Mammary epithelial cell (primary cell): ENCODE measurements around the gene VGLL1.

Source experiments
- EZH2 ChIP-seq: IDR thresholded peaks from 2 replicates; pipeline ENCODE4 v1.6.1; 2012; ENCODE audit warnings: low read length, inconsistent platforms, borderline replicate concordance
- TF ChIP-seq, protein P1 (sequence below), 2 donors: IDR thresholded peaks in 1 of 2; conservative IDR thresholded peaks in 1 of 2; 2 replicates each; pipeline ENCODE4 v1.5.1; 2011 to 2012; ENCODE audit warnings: inconsistent platforms in 2 of 2, low read length in 2 of 2, mild to moderate bottlenecking in 2 of 2, control low read depth in 1 of 2, low read depth in 1 of 2; ENCODE audit not compliant: insufficient read depth in 1 of 2; ENCODE audit errors: extremely low read depth in 1 of 2

DNA sequence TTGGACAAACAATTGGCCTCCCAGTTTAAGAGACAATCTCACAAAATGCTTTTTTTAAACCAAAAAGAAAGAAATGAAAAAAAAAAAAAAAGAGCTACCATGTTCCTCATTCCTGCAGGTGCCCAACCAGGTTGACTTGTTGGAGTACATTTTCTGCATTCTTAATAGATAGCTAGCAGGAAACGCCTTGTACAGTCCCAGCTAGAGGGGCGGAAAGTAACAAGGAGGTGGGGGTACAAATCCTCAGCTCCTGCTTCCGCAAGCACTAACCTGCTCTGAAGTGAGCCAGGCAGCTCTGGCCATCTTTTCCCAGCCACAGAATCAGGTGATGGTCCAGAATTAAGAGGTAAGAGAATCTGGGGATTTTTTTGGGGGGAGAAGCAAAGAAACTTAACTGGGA, at the start of gene VGLL1:
- TF ChIP-seq, protein P1, sequence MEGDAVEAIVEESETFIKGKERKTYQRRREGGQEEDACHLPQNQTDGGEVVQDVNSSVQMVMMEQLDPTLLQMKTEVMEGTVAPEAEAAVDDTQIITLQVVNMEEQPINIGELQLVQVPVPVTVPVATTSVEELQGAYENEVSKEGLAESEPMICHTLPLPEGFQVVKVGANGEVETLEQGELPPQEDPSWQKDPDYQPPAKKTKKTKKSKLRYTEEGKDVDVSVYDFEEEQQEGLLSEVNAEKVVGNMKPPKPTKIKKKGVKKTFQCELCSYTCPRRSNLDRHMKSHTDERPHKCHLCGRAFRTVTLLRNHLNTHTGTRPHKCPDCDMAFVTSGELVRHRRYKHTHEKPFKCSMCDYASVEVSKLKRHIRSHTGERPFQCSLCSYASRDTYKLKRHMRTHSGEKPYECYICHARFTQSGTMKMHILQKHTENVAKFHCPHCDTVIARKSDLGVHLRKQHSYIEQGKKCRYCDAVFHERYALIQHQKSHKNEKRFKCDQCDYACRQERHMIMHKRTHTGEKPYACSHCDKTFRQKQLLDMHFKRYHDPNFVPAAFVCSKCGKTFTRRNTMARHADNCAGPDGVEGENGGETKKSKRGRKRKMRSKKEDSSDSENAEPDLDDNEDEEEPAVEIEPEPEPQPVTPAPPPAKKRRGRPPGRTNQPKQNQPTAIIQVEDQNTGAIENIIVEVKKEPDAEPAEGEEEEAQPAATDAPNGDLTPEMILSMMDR (conservative IDR thresholded peaks at IDR 0.05 in 1 of 2, IDR thresholded peaks at IDR 0.05 in 1 of 2; ENCODE audit: extremely low read depth in 1 of 2, insufficient read depth in 1 of 2, low read depth in 1 of 2, low read length in 2 of 2) = no peak
- TF ChIP-seq EZH2 = no peak
